Right lobe of liver (tissue), 4 donors: ENCODE measurements around the gene RMDN2.

ENCODE experiments used
- POLR2A ChIP-seq: fragments of 450-650 bp; IDR thresholded peaks from one replicate; pipeline ENCODE4 v1.6.1; 2017; ENCODE audit warnings: antibody characterized with exemption, mild to moderate bottlenecking
- TF ChIP-seq, protein P1 (sequence below), 4 donors: fragments of 200-600 bp in 3 of 4; fragments of 450-650 bp in 1 of 4; IDR thresholded peaks; one replicate each; pipeline versions ENCODE4 v1.5.1 to v1.8.0; 2016 to 2022; ENCODE audit warnings: antibody characterized with exemption in 4 of 4, mild to moderate bottlenecking in 2 of 4
- donor health status: DM: no; HTN: no; CAD: no.
- donor health status: DM: no; HTN: no; CAD: no.
- donor health status: DM: no; HTN: yes; CAD: no.

GRCh38 chr2:37891846-37892435 is 33.1 kb upstream of the RMDN2 start:
- TF ChIP-seq, protein P1, sequence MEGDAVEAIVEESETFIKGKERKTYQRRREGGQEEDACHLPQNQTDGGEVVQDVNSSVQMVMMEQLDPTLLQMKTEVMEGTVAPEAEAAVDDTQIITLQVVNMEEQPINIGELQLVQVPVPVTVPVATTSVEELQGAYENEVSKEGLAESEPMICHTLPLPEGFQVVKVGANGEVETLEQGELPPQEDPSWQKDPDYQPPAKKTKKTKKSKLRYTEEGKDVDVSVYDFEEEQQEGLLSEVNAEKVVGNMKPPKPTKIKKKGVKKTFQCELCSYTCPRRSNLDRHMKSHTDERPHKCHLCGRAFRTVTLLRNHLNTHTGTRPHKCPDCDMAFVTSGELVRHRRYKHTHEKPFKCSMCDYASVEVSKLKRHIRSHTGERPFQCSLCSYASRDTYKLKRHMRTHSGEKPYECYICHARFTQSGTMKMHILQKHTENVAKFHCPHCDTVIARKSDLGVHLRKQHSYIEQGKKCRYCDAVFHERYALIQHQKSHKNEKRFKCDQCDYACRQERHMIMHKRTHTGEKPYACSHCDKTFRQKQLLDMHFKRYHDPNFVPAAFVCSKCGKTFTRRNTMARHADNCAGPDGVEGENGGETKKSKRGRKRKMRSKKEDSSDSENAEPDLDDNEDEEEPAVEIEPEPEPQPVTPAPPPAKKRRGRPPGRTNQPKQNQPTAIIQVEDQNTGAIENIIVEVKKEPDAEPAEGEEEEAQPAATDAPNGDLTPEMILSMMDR (IDR thresholded peaks at IDR 0.05): no peak
- no peak for TF ChIP-seq POLR2A
